SK-N-SH treated with all-trans-retinoic acid at 6 μM for 48 hours (cell line): ENCODE results near the gene GRB2.

Source experiments
- ATAC-seq: fragments of 200-7000 bp; cut with Tn5 transposase; 3 replicates; pipeline ENCODE4 v1.9.1; 2020; ENCODE audit warnings: mild to moderate bottlenecking, moderate library complexity
- ARNTL ChIP-seq: fragments of 450-650 bp; formaldehyde crosslinking; IDR thresholded peaks from 2 replicates; pipeline ENCODE4 v1.5.0; 2020; ENCODE audit warnings: low read depth, mild to moderate bottlenecking, moderate library complexity, borderline replicate concordance
- BACH2 ChIP-seq: fragments of 250-450 bp; sonication (Bioruptor Pico); IDR thresholded peaks from 2 replicates; pipeline ENCODE4 v1.9.0; 2021; ENCODE audit warnings: mild to moderate bottlenecking, borderline replicate concordance
- CSDC2 ChIP-seq: fragments of 250-450 bp; sonication (Bioruptor Pico); IDR thresholded peaks from 2 replicates; pipeline ENCODE4 v1.5.0; 2020; ENCODE audit warnings: mild to moderate bottlenecking, moderate library complexity
- CSRNP3 ChIP-seq: fragments of 250-450 bp; sonication (Bioruptor Pico); IDR thresholded peaks from 2 replicates; pipeline ENCODE4 v1.5.1; 2021; ENCODE audit warnings: mild to moderate bottlenecking, moderate library complexity
- ESRRG ChIP-seq: fragments of 250-450 bp; sonication (Bioruptor Pico); IDR thresholded peaks from 2 replicates; pipeline ENCODE4 v1.6.1; 2021; ENCODE audit warnings: mild to moderate bottlenecking
- GLIS3 ChIP-seq: fragments of 250-450 bp; sonication (Bioruptor Pico); IDR thresholded peaks from 2 replicates; pipeline ENCODE4 v1.5.0; 2020; ENCODE audit warnings: mild to moderate bottlenecking, moderate library complexity
- PATZ1 ChIP-seq: fragments of 250-450 bp; sonication (Bioruptor Pico); IDR thresholded peaks from 2 replicates; pipeline ENCODE4 v1.8.0; 2020; ENCODE audit warnings: mild to moderate bottlenecking, moderate library complexity, borderline replicate concordance
- POU6F1 ChIP-seq: fragments of 250-450 bp; sonication (Bioruptor Pico); IDR thresholded peaks from 2 replicates; pipeline ENCODE4 v1.8.0; 2021; ENCODE audit warnings: low read depth, mild to moderate bottlenecking, moderate library complexity, borderline replicate concordance
- RARB ChIP-seq: fragments of 250-450 bp; sonication (Bioruptor Pico); IDR thresholded peaks from 2 replicates; pipeline ENCODE4 v1.8.0; 2021; ENCODE audit warnings: mild to moderate bottlenecking, moderate library complexity
- SNAI2 ChIP-seq: fragments of 250-450 bp; sonication (Bioruptor Pico); IDR thresholded peaks from 2 replicates; pipeline ENCODE4 v1.5.0; 2020; ENCODE audit warnings: mild to moderate bottlenecking, moderate library complexity
- TCF4 ChIP-seq: fragments of 250-450 bp; sonication (Bioruptor Pico); IDR thresholded peaks from 2 replicates; pipeline ENCODE4 v1.8.0; 2021; ENCODE audit warnings: mild to moderate bottlenecking, moderate library complexity, borderline replicate concordance
- TOX ChIP-seq: fragments of 250-450 bp; sonication (Bioruptor Pico); IDR thresholded peaks from 2 replicates; pipeline ENCODE4 v1.8.0; 2021; ENCODE audit warnings: mild to moderate bottlenecking, moderate library complexity, borderline replicate concordance
- TSHZ2 ChIP-seq: fragments of 250-450 bp; sonication (Bioruptor Pico); IDR thresholded peaks from 2 replicates; pipeline ENCODE4 v1.5.0; 2020; ENCODE audit warnings: mild to moderate bottlenecking, moderate library complexity
- ZC3H10 ChIP-seq: fragments of 250-450 bp; sonication (Bioruptor Pico); IDR thresholded peaks from 2 replicates; pipeline ENCODE4 v1.5.1; 2021; ENCODE audit warnings: mild to moderate bottlenecking, moderate library complexity
- ZFP3 ChIP-seq: fragments of 250-450 bp; sonication (Bioruptor Pico); IDR thresholded peaks from 2 replicates; pipeline ENCODE4 v1.5.0; 2020; ENCODE audit warnings: mild to moderate bottlenecking, moderate library complexity
- ZFP30 ChIP-seq: fragments of 450-650 bp; formaldehyde crosslinking; IDR thresholded peaks from 2 replicates; pipeline ENCODE4 v1.5.0; 2022; ENCODE audit warnings: mild to moderate bottlenecking, moderate library complexity
- ZNF565 ChIP-seq: fragments of 450-650 bp; formaldehyde crosslinking; conservative IDR thresholded peaks from 2 replicates; pipeline ENCODE4 v1.5.0; 2020; ENCODE audit warnings: low read depth, mild to moderate bottlenecking, moderate library complexity
- ZNF70 ChIP-seq: fragments of 450-650 bp; formaldehyde crosslinking; IDR thresholded peaks from 2 replicates; pipeline ENCODE4 v1.5.0; 2020; ENCODE audit warnings: mild to moderate bottlenecking, moderate library complexity

The GRB2 gene

GRCh38 chr17:75289115-75289831 lies 116.2 kb downstream of the GRB2 start, which contains the start of gene SLC25A19:
Gene SLC25A19 (minus strand): TSS chr17:75289433. CDS start chr17:75286764, 2,669 bp downstream.
- no peak for TF ChIP-seq BACH2 (CRISPR knock-in tag)
- no peak for TF ChIP-seq ARNTL (CRISPR knock-in tag)
- peak; percentile 69; the same call in 1 of the 2 replicates for TF ChIP-seq TSHZ2
- ATAC-seq = peak; percentile 99

- peak; percentile 51 for ATAC-seq
Measured at GRCh38 chr17:75288770-75289114, 116.7 kb downstream of the GRB2 start.

GRCh38 chr17:75288359-75288758 lies 117.1 kb downstream of the GRB2 start:
- TF ChIP-seq ZNF70 (CRISPR knock-in tag) (no peak), TCF4 (CRISPR knock-in tag) (no peak), RARB (CRISPR knock-in tag) (no peak), ZFP30 (CRISPR knock-in tag) (no peak), ARNTL (CRISPR knock-in tag) (no peak), TOX (CRISPR knock-in tag) (no peak), ESRRG (CRISPR knock-in tag) (no peak), SNAI2 (CRISPR knock-in tag) (no peak), GLIS3 (CRISPR knock-in tag) (no peak), PATZ1 (CRISPR knock-in tag) (no peak), ZC3H10 (no peak), ZNF565 (CRISPR knock-in tag) (no peak), CSDC2 (no peak), BACH2 (CRISPR knock-in tag) (no peak), POU6F1 (no peak), ZFP3 (CRISPR knock-in tag) (no peak)
- TF ChIP-seq, all 23 proteins: peak for 0
- ATAC-seq = no peak

More at GRCh38 chr17:75288770-75289114, 116.7 kb downstream of the GRB2 start:
- TF ChIP-seq BACH2 (CRISPR knock-in tag) (no peak), ZNF70 (CRISPR knock-in tag) (no peak), SNAI2 (CRISPR knock-in tag) (no peak), GLIS3 (CRISPR knock-in tag) (0 out of 2 replicates have a peak, but pooled peaks have one; percentile 31)
- TF ChIP-seq, all 23 proteins: peak for 1

GRCh38 chr17:75287221-75287620 lies 118.3 kb downstream of the GRB2 start:
- TF ChIP-seq POU6F1 (no peak), TOX (CRISPR knock-in tag) (no peak), ZFP3 (CRISPR knock-in tag) (no peak), CSDC2 (no peak), BACH2 (CRISPR knock-in tag) (no peak), CSRNP3 (no peak), SNAI2 (CRISPR knock-in tag) (no peak), GLIS3 (CRISPR knock-in tag) (no peak), RARB (CRISPR knock-in tag) (no peak), ARNTL (CRISPR knock-in tag) (no peak), ESRRG (CRISPR knock-in tag) (no peak)
- ATAC-seq = no peak
